OCI-M1 (cell line): ENCODE measurements around the gene VPS41.

Experiments used
- DNase-seq: peaks from one replicate; lab custom pipeline; 2025; lab: John Stamatoyannopoulos, UW

The VPS41 gene

GRCh38 chr7:38727184-38727940, 181.6 kb downstream of the VPS41 start:
- no peak for DNase-seq

- DNase-seq, result no peak
Measured at GRCh38 chr7:38723327-38723726, 185.7 kb downstream of the VPS41 start.

- no peak for DNase-seq
Measured at GRCh38 chr7:38716397-38716796, 192.6 kb downstream of the VPS41 start.

- DNase-seq, result no peak
Measured at GRCh38 chr7:38709123-38709522, 199.9 kb downstream of the VPS41 start.

- no peak for DNase-seq
Measured at GRCh38 chr7:38704751-38705150, 204.2 kb downstream of the VPS41 start.

- DNase-seq, result no peak
Measured at GRCh38 chr7:38704041-38704547, 204.9 kb downstream of the VPS41 start.

GRCh38 chr7:38703093-38703492, 205.9 kb downstream of the VPS41 start:
- no peak for DNase-seq

- DNase-seq, result no peak
Measured at GRCh38 chr7:38702002-38702535, 206.9 kb downstream of the VPS41 start.

- no peak for DNase-seq
Measured at GRCh38 chr7:38700116-38700515, 208.9 kb downstream of the VPS41 start.

GRCh38 chr7:38699471-38699870, 209.5 kb downstream of the VPS41 start:
- DNase-seq, result no peak

GRCh38 chr7:38694326-38694725, 214.7 kb downstream of the VPS41 start:
- peak; percentile 1 for DNase-seq

GRCh38 chr7:38686888-38687287, 222.1 kb downstream of the VPS41 start:
- no peak for DNase-seq

GRCh38 chr7:38685851-38686250, 223.1 kb downstream of the VPS41 start:
- no peak for DNase-seq

- DNase-seq, result no peak
Measured at GRCh38 chr7:38682606-38683005, 226.4 kb downstream of the VPS41 start.

- DNase-seq, result no peak
Measured at GRCh38 chr7:38681882-38682281, 227.1 kb downstream of the VPS41 start.

- no peak for DNase-seq
Measured at GRCh38 chr7:38679419-38679818, 229.6 kb downstream of the VPS41 start.

- DNase-seq, result no peak
Measured at GRCh38 chr7:38678698-38679054, 230.3 kb downstream of the VPS41 start.

GRCh38 chr7:38677981-38678697, 230.9 kb downstream of the VPS41 start:
- DNase-seq, result no peak

GRCh38 chr7:38675494-38676106, 233.4 kb downstream of the VPS41 start:
- no peak for DNase-seq

- DNase-seq, result no peak
Measured at GRCh38 chr7:38674513-38674912, 234.5 kb downstream of the VPS41 start.

- DNase-seq, result no peak
Measured at GRCh38 chr7:38673795-38674194, 235.2 kb downstream of the VPS41 start.
